ENCODE measurements around the gene TCN1.
A peak's percentile ranks its signal among the peaks of the same experiment; 100 is the strongest.
"Not testable (repeated sequence)": the region's sequence is repeated elsewhere in the genome, so short reads cannot be mapped to it uniquely, and the experiment has no call there.

TCN1 gene

GRCh38 chr11:59829358-59829757 is 36.9 kb downstream of the TCN1 start:
- TF ChIP-seq CTCF (IDR thresholded peaks at IDR 0.05; ENCODE audit: low read depth, low read length, missing control alignments) = no peak
- in situ Hi-C loops (cut with HindIII; ENCODE audit: low sequenced_read_pairs) = no loop called here

GRCh38 chr11:59822989-59823566 is 43.2 kb downstream of the TCN1 start:
- in situ Hi-C loops (cut with HindIII; ENCODE audit: low sequenced_read_pairs) = no loop called here
- peak; percentile 56 for TF ChIP-seq CTCF (IDR thresholded peaks at IDR 0.05; ENCODE audit: low read depth, low read length, missing control alignments)
- DNase-seq (ENCODE audit: low read depth) = no peak
- no peak overlapping the region for H3K4me3 ChIP-seq (ENCODE audit: low read depth, low read length)

More at GRCh38 chr11:59829358-59829757, 36.9 kb downstream of the TCN1 start:
- no peak for DNase-seq (ENCODE audit: low read depth)
- no peak overlapping the region for H3K4me3 ChIP-seq (ENCODE audit: low read depth, low read length)

- H3K4me3 ChIP-seq (ENCODE audit: low read depth, low read length) = no peak overlapping the region
- no peak for TF ChIP-seq CTCF (IDR thresholded peaks at IDR 0.05; ENCODE audit: low read depth, low read length, missing control alignments)
- DNase-seq (ENCODE audit: low read depth) = no peak
- in situ Hi-C loops (cut with HindIII; ENCODE audit: low sequenced_read_pairs) = no loop called here
These were observed 47.7 kb downstream of the TCN1 start for GRCh38 chr11:59818572-59818971.

- DNase-seq (ENCODE audit: low read depth); in situ Hi-C loops (cut with HindIII; ENCODE audit: low sequenced_read_pairs); H3K4me3 ChIP-seq (ENCODE audit: low read depth, low read length): not testable (repeated sequence)
These were observed 49.9 kb downstream of the TCN1 start for GRCh38 chr11:59816434-59816833.

GRCh38 chr11:59815754-59816153 is 50.5 kb downstream of the TCN1 start:
- H3K4me3 ChIP-seq (ENCODE audit: low read depth, low read length) = no peak overlapping the region
- no peak for DNase-seq (ENCODE audit: low read depth)
- in situ Hi-C loops (cut with HindIII; ENCODE audit: low sequenced_read_pairs) = no loop called here
- TF ChIP-seq CTCF (IDR thresholded peaks at IDR 0.05; ENCODE audit: low read depth, low read length, missing control alignments) = no peak

- TF ChIP-seq CTCF (IDR thresholded peaks at IDR 0.05; ENCODE audit: low read depth, low read length, missing control alignments) = no peak
- no peak for DNase-seq (ENCODE audit: low read depth)
- no peak overlapping the region for H3K4me3 ChIP-seq (ENCODE audit: low read depth, low read length)
- in situ Hi-C loops (cut with HindIII; ENCODE audit: low sequenced_read_pairs) = no loop called here
These were observed 52.3 kb downstream of the TCN1 start for GRCh38 chr11:59814021-59814420.

GRCh38 chr11:59813364-59813763 is 52.9 kb downstream of the TCN1 start:
- no peak for TF ChIP-seq CTCF (IDR thresholded peaks at IDR 0.05; ENCODE audit: low read depth, low read length, missing control alignments)
- no peak overlapping the region for H3K4me3 ChIP-seq (ENCODE audit: low read depth, low read length)
- in situ Hi-C loops (cut with HindIII; ENCODE audit: low sequenced_read_pairs) = no loop called here

More at GRCh38 chr11:59813364-59813763, 52.9 kb downstream of the TCN1 start:
- DNase-seq (ENCODE audit: low read depth) = no peak

All from astrocyte of the cerebellum (primary cell).